Tibial artery (tissue), 4 donors: ENCODE measurements around the gene HMGN2.

Source experiments
- DNase-seq, 2 donors: peaks; one replicate each; pipeline ENCODE4 v3.0.0-alpha.2; 2019
- H3K27ac ChIP-seq, 2 donors: fragments of 200-600 bp; sonication (generic) in 1 of 2; 1 replicate in 1 of 2; 2 replicates in 1 of 2; pipeline ENCODE4 v1.5.1; 2018 to 2019; ENCODE audit warnings: mild to moderate bottlenecking in 1 of 2
- H3K27me3 ChIP-seq, 2 donors: fragments of 200-600 bp; sonication (generic) in 1 of 2; one replicate each; pipeline versions ENCODE4 v1.5.1 to v1.6.0; 2016 to 2019
- H3K36me3 ChIP-seq, 3 donors: fragments of 200-600 bp; sonication (generic) in 2 of 3; one replicate each; pipeline ENCODE4 v1.5.1; 2016 to 2019; ENCODE audit warnings: mild to moderate bottlenecking in 2 of 3
- H3K4me1 ChIP-seq, 4 donors: fragments of 200-600 bp; sonication (generic) in 2 of 4; 1 replicate in 3 of 4; 2 replicates in 1 of 4; pipeline ENCODE4 v1.5.1; 2016 to 2019
- H3K4me3 ChIP-seq, 2 donors: fragments of 200-600 bp; sonication (generic) in 1 of 2; 1 replicate in 1 of 2; 2 replicates in 1 of 2; pipeline ENCODE4 v1.5.1; 2018 to 2019; ENCODE audit warnings: mild to moderate bottlenecking in 2 of 2
- H3K9me3 ChIP-seq, 3 donors: fragments of 200-600 bp; sonication (generic) in 1 of 3; one replicate each; pipeline ENCODE4 v1.5.1; 2016 to 2019
- intact Hi-C: fragments of 100-400 bp; cut with DNase I; formaldehyde crosslinking; loops from one replicate; pipeline ENCODE4 v1.15.0; 2023; ENCODE audit warnings: low total_unique reads
- TF ChIP-seq, protein P1 (sequence below), 2 experiments: fragments of 200-600 bp in 1 of 2; fragments of 450-650 bp in 1 of 2; IDR thresholded peaks; one replicate each; pipeline ENCODE4 v1.5.1; 2017 to 2019; ENCODE audit warnings: antibody characterized with exemption in 2 of 2, mild to moderate bottlenecking in 1 of 2, moderate library complexity in 1 of 2

Gene HMGN2

DNA sequence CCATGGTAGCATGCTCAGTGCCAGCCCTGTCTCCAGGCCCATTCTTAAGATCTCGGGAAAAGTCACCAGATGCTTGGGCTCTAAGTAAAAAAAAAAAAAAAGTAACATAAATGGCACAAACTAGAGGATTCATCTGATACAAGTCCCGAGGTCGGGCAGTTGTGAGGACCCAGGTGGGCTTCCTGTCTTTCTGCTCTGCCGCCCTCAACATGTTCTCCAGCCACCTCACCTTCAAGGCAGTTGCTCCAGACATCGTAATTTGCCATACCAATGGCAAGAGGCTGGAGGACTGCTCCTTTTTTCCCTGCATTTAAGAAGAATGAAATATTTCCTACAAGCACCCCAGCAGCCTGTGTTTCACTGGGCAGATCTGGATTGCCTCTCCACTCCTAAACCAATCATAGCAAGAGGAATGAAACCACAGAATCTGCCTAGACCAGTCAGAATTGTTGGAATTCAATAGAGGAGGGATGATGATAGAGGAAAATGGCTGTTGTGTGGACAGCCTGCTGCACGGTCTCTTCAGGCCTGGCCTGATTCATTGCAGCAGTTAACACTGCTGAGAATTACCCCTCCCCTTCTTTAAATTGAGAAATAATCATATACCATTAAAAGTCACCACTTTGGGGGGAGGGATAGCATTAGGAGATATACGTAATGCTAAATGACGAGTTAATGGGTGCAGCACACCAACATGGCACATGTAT is 5.4 kb downstream of the HMGN2 start:
- TF ChIP-seq, protein P1, sequence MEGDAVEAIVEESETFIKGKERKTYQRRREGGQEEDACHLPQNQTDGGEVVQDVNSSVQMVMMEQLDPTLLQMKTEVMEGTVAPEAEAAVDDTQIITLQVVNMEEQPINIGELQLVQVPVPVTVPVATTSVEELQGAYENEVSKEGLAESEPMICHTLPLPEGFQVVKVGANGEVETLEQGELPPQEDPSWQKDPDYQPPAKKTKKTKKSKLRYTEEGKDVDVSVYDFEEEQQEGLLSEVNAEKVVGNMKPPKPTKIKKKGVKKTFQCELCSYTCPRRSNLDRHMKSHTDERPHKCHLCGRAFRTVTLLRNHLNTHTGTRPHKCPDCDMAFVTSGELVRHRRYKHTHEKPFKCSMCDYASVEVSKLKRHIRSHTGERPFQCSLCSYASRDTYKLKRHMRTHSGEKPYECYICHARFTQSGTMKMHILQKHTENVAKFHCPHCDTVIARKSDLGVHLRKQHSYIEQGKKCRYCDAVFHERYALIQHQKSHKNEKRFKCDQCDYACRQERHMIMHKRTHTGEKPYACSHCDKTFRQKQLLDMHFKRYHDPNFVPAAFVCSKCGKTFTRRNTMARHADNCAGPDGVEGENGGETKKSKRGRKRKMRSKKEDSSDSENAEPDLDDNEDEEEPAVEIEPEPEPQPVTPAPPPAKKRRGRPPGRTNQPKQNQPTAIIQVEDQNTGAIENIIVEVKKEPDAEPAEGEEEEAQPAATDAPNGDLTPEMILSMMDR (IDR thresholded peaks at IDR 0.05), result no peak
- intact Hi-C loops, result no loop called here
- H3K4me1 ChIP-seq, result peaks cover 0 to 14% (median 10%) of the 10 kb centered on the region in 4 donors
- no peak overlapping the region for H3K4me3 ChIP-seq
- no peak for DNase-seq
- H3K36me3 ChIP-seq, result peaks cover 32 to 61% (median 59%) of the 10 kb centered on the region in 3 donors
- no peak overlapping the region for H3K27ac ChIP-seq
- H3K27me3 ChIP-seq, result no peaks in the 10 kb centered on the region
- H3K9me3 ChIP-seq, result no peaks in the 10 kb centered on the region

GRCh38 chr1:26478159-26478558 is 5.9 kb downstream of the HMGN2 start:
- peaks cover 0 to 14% (median 10%) of the 10 kb centered on the region in 4 donors for H3K4me1 ChIP-seq
- H3K4me3 ChIP-seq, result no peak overlapping the region
- peaks cover 32 to 61% (median 59%) of the 10 kb centered on the region in 3 donors for H3K36me3 ChIP-seq
- TF ChIP-seq, protein P1 (IDR thresholded peaks at IDR 0.05), result no peak
- intact Hi-C loops, result no loop called here
- no peak overlapping the region for H3K27ac ChIP-seq
- no peak for DNase-seq
- H3K27me3 ChIP-seq, result no peaks in the 10 kb centered on the region
- H3K9me3 ChIP-seq, result no peaks in the 10 kb centered on the region

GRCh38 chr1:26478988-26479387 is 6.7 kb downstream of the HMGN2 start:
- H3K36me3 ChIP-seq, result peaks cover 29 to 60% (median 55%) of the 10 kb centered on the region in 3 donors
- H3K9me3 ChIP-seq, result no peaks in the 10 kb centered on the region
- H3K27ac ChIP-seq, result no peak overlapping the region
- no peaks in the 10 kb centered on the region for H3K27me3 ChIP-seq
- peaks cover 0 to 7% (median 2%) of the 10 kb centered on the region in 4 donors for H3K4me1 ChIP-seq
- intact Hi-C loops, result no loop called here
- no peak for DNase-seq
- no peak overlapping the region for H3K4me3 ChIP-seq
- TF ChIP-seq, protein P1 (IDR thresholded peaks at IDR 0.05), result no peak

DNA sequence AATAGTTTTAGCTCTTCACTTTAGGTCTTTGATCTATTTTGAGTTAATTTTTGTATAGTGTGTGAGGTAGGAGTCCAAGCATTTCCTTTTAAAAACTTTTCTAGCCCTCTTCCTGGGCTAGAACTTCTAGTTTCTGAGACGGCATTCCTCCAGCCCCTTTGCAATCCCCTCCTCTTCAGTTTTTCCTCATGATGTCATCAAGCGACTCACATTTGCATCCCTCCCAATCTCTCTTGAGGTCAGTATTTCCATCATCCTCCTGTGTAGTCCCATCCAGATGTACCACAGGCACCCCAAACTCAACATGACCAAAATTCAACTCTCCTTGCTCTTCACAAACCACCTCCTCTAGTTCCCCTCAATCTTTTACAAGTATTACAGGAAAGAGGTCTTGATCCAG is 10.7 kb downstream of the HMGN2 start:
- Histone ChIP-seq H3K9me3 (no peaks in the 10 kb centered on the region), H3K27me3 (no peaks in the 10 kb centered on the region), H3K36me3 (peaks cover 2 to 29% (median 23%) of the 10 kb centered on the region in 3 donors), H3K4me3 (no peak overlapping the region), H3K27ac (no peak overlapping the region), H3K4me1 (no peaks in the 10 kb centered on the region)
- intact Hi-C loops, result no loop called here
- DNase-seq, result no peak
- TF ChIP-seq, protein P1 (IDR thresholded peaks at IDR 0.05), result no peak

GRCh38 chr1:26483980-26484379 is 11.7 kb downstream of the HMGN2 start:
- no peaks in the 10 kb centered on the region for H3K9me3 ChIP-seq
- TF ChIP-seq, protein P1 (IDR thresholded peaks at IDR 0.05), result no peak
- H3K4me3 ChIP-seq, result no peak overlapping the region
- no peak overlapping the region for H3K27ac ChIP-seq
- peak in 1 of 2 donors; percentile 2 for DNase-seq
- no peaks in the 10 kb centered on the region for H3K27me3 ChIP-seq
- H3K36me3 ChIP-seq, result peaks cover 0 to 23% (median 21%) of the 10 kb centered on the region in 3 donors
- intact Hi-C loops, result no loop called here
- no peaks in the 10 kb centered on the region for H3K4me1 ChIP-seq
